GOT3 (cell line): ENCODE results near the gene MRC2.

Experiments
- DNase-seq: peaks from one replicate; lab custom pipeline; 2025; ENCODE audit warnings: mixed read lengths; lab: John Stamatoyannopoulos, UW

MRC2 gene

DNA sequence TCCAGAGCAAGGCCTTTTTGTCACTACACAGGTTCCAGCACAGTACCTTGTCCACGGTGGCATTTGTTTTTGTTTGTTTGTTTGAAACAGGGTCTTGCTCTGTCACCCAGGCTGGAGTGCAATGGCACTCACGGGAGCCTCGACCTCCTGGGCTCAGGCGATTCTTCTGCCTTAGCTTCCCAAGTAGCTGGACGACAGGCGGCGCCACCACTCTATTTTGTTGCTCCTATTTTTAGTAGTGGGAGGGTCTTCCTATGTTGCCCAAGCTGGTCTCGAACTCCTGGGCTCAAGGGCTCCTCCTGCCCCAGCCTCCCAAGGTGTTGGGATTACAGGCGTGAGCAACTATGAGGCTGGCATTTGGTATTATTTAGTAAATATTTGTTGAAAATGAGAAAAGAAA lies 10.3 kb downstream of the MRC2 start:
- DNase-seq: no peak

DNA sequence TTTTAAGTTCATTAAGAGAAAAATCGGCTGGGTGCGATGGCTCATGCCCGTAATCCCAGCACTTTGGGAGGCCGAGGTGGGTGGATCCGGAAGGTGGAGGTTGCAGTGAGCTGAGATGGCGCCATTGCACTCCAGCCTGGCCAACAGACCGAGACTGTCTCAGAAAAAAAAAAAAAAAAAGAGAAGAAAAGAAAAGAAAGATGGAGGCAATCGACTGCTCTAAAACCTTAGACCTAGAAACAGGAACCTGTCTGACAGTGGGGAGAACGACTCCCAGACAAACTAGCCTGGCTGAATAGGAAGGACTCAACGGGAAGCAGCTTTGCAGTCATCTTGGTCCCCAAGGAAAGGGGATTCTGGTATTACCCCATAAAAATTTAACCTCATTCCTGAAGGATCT lies 13.7 kb downstream of the MRC2 start:
- DNase-seq: no peak

DNA sequence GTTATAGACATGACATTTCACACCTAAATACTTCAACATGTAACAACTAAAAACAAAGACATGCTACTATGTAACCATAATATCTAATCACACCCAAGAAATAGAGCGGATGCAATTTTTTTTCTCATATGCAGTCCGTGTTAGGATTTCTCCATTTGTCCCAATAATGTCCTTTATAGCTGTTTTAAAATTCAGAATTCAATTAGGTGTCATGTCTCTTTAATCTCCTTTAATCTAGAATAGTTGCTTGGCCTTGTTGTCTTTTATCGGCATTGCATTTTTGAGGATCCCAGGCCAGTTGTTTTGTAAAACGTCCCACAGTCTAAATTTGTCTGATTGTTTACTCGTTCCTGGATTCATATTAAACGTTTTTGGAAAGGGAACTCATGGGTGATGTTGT lies 14.5 kb downstream of the MRC2 start:
- no peak for DNase-seq

DNA sequence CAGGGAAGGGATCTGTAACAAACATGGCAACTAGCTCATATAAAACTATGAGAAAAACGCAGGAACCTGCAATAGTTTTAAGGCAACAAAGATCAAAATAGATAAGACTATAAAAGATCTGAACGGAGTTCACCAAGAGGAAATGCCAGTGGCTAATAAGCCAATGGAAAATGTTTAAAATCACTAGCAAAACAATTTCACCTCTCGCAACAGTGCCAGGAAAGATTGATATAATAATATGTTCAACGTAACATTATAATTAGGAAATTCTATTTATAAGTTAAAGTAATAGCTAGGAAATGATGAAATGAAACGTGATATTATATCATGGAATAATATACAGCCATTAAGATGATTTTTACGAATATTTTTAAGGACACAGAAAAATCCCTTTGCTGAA lies 16.0 kb downstream of the MRC2 start:
- no peak for DNase-seq

DNA sequence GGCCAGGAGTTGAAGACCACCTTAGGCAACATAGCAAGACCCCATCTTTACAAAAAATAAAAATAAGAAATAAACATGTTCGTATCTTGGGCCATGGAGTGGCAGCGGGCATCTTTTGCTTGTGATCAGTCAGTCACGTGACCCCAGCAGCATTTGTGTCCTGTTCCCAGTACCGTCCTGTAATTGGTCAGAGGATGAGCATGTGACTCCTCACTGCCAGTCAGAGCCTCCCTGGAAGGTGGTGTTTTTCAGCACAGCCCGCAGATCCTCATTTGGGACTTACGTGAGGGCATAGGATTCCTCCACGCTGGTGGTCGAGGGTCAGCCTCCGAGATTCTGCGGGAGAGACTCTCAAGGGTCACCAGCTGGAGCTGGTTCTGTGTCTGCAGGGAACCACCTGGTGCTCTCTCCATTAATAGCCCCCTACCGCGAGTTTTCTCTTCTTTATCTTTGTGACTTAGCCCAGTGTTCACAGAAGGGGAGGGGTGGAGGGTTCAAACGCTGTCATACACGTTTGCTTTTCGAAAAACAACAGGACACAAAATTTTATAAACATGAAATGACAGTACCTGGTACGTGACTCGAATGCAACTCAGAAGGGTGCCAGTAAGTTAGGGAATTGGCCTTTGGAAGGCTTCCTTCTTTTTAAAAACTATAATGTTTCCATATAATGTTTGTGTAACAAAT lies 17.2 kb downstream of the MRC2 start:
- DNase-seq: no peak

DNA sequence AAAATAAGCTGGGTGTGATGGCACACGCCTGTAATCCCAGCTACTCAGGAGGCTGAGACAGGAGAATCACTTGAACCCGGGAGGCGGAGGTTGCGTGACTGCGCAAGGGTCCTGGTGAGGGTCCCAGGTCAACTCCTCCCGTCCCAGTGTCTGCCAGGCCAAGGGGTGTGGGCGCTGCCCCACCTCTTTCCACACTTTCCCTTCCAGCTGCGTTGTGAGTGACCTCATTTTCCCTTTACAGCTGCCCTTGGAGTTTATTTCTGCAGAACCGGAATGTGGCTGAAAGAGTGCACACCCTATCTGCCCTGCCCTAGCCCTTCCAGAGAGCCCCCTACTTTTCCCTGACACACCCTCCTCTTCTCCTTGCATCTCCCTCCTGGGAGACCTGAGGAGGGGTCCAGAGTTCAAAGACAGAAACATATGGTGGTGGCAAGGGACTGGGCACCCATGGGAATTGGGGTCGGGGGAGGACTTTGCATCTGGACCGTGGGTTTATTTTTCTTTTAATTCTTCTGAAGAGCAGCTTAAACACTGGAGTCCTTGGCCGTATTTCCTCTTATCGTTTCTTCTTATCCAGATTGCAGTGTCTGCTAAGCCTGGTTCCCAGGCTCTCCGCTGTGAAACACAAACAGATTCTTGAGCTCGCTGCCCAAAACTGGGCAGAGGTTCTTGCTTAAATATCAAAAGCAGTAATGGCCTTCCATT lies 20.9 kb downstream of the MRC2 start:
- no peak for DNase-seq

DNA sequence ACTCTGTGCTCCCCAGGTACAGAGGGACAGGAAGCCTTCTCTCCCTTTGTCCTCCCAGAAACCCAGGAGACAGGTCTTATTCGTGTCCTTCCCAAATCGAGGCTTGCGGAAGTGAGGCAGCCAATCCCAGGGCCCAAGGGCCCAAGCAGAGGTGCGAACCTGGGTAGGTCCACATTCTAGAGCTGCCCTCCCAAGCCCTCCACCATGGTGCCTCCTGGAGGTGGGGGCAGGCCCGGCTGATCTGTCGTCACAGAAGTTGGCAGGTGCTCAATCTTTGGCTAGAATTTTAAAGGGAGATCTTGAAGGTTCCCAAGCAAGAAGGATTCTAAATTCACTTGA lies 21.5 kb downstream of the MRC2 start:
- no peak for DNase-seq

DNA sequence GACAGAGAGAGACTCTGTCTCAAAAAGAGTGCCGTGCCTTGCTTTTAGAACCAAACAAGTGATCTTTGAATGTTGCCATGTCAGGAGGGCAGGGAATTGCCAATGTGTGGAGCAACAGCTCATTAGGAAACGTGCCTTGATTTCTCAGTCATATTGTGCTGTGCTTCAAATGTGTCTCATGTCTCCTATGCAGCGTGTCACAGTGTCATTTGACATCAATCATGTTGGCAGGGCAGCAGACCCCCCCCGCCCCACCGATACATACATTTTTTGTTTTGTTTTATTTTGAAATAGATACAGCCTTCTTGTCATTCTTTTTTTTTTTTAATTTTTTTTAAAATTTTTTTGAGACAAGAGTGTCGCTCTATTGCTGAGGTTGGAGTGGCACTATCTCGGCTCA lies 22.1 kb downstream of the MRC2 start:
- no peak for DNase-seq

DNA sequence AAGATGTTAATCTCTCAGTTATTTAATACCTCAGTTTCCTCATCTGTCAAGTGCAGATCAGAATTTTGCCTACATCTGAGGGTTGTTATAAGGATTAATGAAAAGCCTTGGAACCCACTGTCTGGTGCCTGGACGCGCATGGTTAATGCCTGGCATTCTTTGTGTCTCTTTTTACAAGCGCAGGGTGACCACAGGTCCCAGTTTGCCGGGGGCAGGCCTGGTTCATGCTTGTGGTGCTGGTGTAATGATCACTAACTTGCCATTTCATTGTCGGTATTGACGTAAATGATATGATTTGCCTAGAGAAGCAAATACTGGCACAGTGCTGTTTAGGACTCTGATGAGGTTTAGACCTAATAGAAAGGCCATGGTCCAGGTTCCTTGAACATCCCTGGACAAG lies 23.1 kb downstream of the MRC2 start:
- DNase-seq: no peak

DNA sequence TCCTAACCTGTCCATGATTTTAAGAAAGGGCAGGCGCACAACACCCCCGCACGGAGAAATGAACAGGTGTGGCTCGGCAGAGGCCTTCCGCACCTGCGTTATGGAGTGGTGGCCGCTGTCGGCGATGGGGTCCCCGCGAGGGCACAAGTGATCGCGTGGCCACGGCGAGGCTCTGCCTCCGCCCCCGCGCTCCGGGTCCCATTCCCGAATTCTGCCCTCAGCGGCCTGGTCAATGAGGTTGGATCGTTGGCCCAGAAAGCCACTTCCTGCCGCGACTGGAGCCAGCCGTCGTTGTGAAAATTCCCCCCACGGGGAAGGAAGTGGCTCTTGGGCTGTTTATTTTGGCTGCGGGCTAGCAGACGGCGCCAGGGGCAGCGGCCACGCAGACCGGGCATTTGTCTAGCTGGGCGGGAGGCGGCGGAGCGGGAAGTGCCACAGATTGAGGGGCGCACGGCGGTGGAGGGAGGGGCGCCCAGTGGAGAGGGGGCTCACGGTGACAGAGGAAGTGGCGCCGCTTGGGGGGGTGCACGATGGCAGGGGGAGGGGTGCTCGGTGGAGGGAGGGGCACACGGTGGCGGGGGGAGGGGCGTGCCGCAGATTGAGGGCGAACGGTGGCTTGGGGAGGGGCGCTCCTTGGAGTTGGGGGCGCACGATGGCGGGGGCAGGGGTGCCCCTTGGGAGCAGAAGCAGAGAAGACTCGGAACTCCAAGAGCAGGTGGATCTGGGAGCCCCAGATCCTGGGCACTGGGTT lies 25.0 kb downstream of the MRC2 start:
- DNase-seq: peak; percentile 13

DNA sequence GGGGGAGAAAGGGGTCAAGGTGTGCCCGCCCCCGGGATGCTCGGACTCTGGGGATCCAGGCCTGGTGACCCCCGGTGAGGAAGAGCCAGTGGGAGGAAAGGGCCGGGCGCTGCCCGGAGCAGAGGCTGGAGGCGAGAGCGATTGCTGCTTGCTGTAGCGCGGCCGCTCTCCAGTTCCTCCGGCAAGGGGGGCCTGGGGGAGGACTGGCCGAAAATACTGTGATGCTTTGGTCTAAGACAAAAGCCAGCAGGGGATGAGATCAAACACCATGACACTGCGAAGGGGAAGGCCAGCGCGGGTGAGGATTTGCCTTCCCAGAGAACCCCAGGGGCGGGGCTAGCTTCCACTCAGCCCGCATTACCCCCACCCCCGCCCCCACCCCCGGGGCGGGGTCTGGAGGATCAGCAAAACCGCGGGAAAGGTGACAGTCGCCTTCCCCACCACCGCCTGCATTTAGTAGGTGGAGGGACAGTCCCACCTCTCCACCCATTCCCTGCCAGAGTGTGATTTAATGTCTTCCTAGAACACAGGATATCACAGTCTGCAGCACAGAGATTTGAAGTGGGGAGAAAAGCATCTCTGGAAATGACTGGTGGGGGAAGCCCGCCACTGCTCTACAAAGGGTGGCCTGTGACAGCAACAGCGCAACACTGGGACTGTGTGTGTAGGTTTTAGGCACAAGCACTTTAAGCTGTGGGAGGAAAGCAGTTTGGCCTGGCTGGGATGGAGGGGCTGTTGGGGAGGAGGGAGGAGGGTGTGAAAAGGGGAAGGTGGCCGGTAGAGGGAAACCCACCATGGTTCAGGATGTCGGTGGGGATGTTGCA lies 25.7 kb downstream of the MRC2 start:
- DNase-seq: peak; percentile 15

DNA sequence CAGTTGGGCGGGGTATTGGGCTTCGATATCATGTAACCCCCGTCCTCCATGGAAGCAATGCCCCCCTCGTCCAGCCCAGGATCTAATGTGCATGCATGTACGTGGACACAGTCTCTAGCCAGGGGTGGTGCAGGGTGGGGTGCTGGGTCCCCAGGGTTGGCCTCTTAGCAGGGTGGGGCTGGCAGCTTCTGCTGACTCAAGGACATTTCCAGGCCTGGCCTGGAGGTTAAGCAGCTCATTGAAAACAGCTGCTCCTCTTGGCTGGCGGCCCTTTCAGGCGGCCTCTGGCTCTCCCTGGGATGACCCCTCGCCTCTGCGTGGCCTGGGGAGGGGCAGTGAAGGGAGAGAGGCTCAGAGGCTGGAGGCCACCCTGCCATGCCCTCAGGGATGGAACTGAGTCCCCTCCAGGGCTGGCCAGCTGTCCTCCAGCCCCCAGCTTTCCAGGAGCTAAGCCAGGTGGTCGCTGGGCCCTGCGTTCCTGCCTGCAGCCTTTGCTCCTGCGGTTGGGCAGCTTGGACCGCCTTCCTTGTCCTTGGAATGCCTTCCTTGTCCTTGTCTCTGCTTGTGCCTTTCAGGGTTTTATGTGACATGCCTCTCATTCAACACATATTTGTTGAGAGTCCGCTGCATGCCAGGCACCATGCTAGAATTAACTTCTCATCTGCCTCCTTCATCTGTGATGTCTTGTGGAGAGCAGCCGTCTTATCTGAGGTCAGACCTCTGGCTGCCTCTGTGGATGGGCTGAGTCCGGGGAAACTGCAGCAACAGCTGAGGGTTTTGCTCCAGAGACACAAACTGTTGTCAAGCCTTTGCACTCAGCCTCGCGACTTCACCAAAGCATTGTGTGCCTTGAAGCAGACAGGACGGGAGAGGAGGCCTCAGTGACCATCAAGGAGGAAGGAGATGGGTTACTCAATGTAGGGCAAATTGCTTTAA lies 26.6 kb downstream of the MRC2 start:
- peak; percentile 14 for DNase-seq

DNA sequence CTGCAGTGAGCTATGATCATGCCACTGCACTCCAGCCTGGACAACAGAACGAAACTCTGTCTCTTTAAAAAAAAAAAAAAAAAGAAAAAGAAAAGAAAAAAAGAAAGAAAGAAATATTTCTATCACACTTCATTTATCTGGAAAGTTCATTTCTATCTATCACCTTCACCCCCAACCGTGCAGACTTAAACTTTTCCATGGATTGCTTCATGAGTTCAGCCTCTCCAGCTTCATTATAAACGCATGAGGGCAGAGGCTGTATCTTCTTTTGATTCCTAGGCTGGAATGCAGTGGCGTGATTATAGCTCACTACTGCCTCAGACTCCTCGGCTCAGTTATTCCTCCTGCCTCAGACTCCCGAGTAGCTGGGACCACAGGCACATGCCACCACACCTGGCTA lies 28.2 kb downstream of the MRC2 start:
- DNase-seq: no peak

DNA sequence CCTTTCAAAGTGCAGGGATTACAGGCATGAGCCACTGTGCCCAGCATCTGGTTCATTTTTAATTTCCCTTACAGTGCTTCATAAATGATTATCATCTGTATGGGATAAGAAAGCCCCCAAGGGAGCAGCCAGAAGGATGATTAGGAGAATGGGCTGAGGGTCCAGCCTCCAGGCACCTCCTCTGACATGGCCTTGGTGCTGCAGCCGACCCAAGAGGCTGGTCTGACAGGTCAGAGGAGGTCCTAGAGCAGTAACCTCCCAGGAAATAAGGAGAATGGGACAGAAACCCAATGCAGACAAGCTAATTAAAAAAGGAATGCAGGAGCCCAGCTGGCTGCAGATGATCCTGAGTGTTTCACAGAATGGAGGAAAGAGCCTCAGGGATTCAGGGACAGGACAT lies 29.0 kb downstream of the MRC2 start:
- DNase-seq: no peak

DNA sequence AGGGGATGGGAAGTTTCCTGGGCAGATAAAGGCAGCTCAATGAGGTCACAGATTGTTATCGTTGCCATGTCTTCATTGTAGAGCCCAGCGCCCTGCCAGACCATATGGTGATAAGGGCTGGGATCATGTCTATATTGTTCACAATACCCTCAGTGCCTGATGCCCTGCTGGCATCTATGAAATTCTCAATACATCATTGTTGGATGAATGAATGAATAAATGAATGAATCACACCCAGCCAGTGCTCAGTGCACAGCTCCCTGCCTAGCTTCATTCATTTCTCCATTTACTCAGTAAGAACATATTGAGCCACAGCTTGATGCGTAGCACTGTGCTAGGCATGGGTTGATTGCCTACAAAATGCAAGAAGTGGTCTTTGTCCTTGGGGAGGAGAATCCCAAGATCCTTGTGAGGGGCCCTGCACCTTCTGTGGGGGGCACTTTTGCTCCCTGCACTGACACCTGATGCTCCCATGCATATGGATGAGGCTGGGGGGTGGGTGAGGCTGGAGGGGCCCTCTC lies 29.7 kb downstream of the MRC2 start:
- DNase-seq: no peak

DNA sequence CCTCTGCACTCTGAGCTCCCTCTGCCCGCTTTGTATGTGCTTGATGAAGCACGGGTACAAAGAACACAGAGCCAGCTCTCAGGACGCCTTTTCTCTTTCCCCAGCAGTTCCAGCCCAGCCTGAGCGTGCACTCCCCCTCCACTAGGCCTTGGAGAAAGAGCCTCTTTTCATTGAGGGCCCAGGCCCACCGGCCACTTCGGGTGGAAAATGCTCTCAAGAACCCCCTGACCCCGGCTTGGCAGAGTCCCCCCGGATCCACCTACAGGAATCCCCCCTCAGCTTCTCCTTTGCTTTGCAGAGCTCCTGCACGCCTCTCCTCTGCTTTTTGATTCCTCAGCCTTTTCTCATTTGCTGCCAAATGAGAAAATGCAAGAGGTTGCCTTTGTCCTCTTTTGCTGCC lies 30.2 kb downstream of the MRC2 start:
- no peak for DNase-seq

DNA sequence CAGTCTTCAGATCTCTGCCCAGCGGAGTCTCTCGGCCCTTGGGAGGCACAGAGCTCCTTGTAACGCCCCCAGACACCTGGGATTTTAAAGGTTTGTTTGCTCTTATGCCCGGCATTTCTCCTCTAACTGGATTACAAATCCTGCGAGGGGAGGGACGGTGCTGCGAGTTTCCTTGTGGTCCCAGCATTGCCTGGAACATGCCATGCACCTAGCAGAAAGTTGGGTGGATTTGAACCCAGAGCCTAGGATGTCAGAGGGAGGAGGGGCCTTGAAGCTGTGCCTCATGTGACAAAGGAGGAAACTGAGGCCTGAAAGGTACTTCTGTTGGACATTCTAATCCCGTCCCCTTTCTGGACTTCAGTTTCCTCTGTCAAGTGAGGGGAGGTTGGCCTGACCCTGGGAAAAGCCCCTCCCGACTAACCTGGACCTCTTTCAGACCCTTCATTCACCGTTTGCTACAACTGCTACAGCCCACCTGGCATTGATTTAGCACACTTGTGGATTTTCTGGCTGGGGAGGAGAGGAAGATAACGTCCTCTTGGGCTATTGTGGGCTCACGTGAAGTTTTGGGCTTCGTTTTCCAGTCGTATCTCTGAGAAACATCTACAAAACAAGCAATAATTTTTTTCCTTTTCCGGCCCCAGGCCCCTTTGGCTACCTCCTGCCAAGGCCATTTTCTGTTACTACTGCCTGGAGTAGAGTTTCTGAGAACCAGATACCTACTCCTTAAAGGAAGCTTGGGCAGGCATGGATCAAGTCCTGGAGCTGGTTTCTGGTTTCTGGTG lies 30.9 kb downstream of the MRC2 start:
- DNase-seq: no peak

DNA sequence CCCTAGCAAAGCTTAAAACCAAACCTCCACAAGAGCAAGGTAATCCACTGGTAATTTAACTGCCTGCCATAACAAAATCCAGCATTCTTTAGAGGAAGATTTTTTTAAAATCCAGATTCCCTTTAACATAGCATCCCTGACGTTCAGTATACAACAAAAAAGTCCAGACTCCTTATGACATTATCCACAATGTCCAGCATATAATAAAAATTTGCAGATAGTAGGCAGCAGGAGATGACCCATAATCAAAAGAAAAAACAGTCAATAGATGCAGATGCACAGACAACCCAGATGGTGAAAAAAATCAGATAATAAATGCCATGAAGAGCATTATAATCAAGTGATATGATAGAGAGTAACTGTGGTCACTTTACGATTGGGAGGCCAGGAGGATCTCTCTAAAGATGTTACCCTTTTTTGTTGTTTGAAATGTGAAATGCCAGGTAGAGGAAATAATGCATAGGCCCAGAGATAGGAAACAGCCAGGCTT lies 33.2 kb downstream of the MRC2 start:
- no peak for DNase-seq

DNA sequence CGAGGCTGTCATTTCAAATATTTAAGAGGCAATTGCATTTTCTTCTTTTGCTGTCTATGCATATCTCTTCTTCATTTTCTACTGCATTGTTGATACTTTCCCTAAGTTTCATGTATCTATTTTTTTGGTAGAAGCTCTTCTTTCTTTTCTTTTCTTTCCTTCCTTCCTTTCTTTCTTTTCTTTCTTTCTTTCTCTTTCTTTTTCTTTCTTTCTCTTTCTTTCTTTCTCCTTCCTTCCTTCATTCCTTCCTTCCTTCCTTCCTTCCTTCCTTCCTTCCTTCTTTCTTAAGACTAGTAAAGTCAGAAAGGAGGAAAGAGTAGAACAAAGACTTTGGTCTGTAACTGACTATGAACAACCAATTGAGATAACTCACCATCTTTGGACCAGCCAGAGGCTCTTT lies 33.9 kb downstream of the MRC2 start:
- DNase-seq: no peak

DNA sequence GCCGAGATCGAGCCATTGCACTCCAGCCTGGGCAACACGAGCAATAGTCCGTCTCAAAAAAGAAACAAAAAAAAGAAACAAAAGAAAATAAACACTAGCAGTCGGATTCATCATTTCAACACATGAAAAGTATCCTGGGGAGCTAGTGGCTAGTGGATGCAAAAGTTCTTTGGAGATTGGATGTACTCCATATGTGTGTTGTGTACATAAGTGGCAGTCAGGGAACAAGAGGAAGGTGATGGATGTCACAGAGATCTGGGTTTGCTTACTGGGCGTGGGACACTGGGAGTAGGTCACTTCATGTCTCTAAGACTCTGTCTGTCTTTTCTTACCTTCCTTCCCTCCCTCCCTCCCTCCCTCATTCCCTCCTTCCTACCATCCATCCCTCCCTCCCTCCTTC lies 35.4 kb downstream of the MRC2 start:
- no peak for DNase-seq
